VCaP (cell line): ENCODE data around the gene RPS19BP1.

ENCODE experiments used
- H3K27ac ChIP-seq: fragments of 450-650 bp; 2 replicates; pipeline ENCODE4 v1.5.1; 2017
- TF ChIP-seq, protein P1 (sequence below): fragments of 450-650 bp; conservative IDR thresholded peaks from 2 replicates; pipeline ENCODE4 v1.5.1; 2017; ENCODE audit warnings: mild to moderate bottlenecking, moderate library complexity

The RPS19BP1 gene

GRCh38 chr22:39575552-39575825 is 42.9 kb upstream of the RPS19BP1 start:
- TF ChIP-seq, protein P1, sequence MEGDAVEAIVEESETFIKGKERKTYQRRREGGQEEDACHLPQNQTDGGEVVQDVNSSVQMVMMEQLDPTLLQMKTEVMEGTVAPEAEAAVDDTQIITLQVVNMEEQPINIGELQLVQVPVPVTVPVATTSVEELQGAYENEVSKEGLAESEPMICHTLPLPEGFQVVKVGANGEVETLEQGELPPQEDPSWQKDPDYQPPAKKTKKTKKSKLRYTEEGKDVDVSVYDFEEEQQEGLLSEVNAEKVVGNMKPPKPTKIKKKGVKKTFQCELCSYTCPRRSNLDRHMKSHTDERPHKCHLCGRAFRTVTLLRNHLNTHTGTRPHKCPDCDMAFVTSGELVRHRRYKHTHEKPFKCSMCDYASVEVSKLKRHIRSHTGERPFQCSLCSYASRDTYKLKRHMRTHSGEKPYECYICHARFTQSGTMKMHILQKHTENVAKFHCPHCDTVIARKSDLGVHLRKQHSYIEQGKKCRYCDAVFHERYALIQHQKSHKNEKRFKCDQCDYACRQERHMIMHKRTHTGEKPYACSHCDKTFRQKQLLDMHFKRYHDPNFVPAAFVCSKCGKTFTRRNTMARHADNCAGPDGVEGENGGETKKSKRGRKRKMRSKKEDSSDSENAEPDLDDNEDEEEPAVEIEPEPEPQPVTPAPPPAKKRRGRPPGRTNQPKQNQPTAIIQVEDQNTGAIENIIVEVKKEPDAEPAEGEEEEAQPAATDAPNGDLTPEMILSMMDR: no peak
- H3K27ac ChIP-seq: no peak overlapping the region

- TF ChIP-seq, protein P1: no peak
- no peak overlapping the region for H3K27ac ChIP-seq
Observed at GRCh38 chr22:39574779-39575551, 42.4 kb upstream of the RPS19BP1 start.

DNA sequence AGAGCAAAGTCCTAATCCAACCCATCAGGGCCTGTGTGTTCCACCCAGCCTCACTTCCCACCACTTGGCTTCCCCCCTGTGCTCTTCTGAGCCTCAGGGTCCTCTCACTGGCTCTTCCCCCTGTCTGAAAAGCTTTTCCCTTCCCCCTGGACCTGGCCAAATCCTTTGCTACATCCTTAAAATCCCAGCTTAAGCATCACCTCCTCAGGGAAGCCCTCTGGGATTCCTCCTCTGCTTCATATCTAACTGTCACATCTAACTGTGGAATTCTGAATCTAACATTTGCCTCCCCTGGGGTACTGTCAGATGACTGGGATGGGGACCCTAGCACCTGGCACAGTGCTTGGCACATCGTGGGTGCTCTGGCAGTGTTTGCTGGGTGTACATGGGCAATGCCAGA is 39.0 kb upstream of the RPS19BP1 start:
- TF ChIP-seq, protein P1: no peak
- no peak overlapping the region for H3K27ac ChIP-seq

- no peak within 1 kb of the TSS for H3K27ac ChIP-seq
- TF ChIP-seq, protein P1: no peak
Observed at GRCh38 chr22:39570665-39571064, 38.1 kb upstream of the RPS19BP1 start, which contains the start of gene CACNA1I. Gene CACNA1I (plus strand): TSS chr22:39570753. CDS start chr22:39570753, 0 bp downstream.

- TF ChIP-seq, protein P1: no peak
- H3K27ac ChIP-seq: no peak overlapping the region
Observed at GRCh38 chr22:39570226-39570625, 37.7 kb upstream of the RPS19BP1 start.

- no peak overlapping the region for H3K27ac ChIP-seq
- TF ChIP-seq, protein P1: no peak
Observed at GRCh38 chr22:39569066-39569465, 36.5 kb upstream of the RPS19BP1 start.

- no peak overlapping the region for H3K27ac ChIP-seq
- TF ChIP-seq, protein P1: no peak
Observed at GRCh38 chr22:39568278-39568981, 35.9 kb upstream of the RPS19BP1 start.
